Peyer's patch (tissue), 4 donors: Measurements from ENCODE around the gene CELF4. TPM values are rescaled to one million over a fixed set of nuclear protein-coding genes. Genes with fewer than 3 reads are reported as not detected.

Experiments used
- DNase-seq, 3 donors: peaks; one replicate each; pipeline ENCODE4 v3.0.0-alpha.2; 2017 to 2019
- H3K27ac ChIP-seq, 4 donors: fragments of 200-600 bp; sonication (generic); one replicate each; pipeline ENCODE4 v1.5.1; 2016 to 2019
- H3K27me3 ChIP-seq, 2 donors: fragments of 200-600 bp; sonication (generic); one replicate each; pipeline ENCODE4 v1.5.1; 2019
- H3K36me3 ChIP-seq, 3 donors: fragments of 200-600 bp; sonication (generic); one replicate each; pipeline ENCODE4 v1.5.1; 2016 to 2019
- H3K4me1 ChIP-seq, 4 donors: fragments of 200-600 bp; sonication (generic); one replicate each; pipeline ENCODE4 v1.5.1; 2016 to 2019
- H3K4me3 ChIP-seq, 4 donors: fragments of 200-600 bp; sonication (generic); 1 replicate in 3 of 4; 2 replicates in 1 of 4; pipeline ENCODE4 v1.5.1; 2016 to 2019; ENCODE audit warnings: mild to moderate bottlenecking in 1 of 4
- H3K9me3 ChIP-seq, 4 donors: fragments of 200-600 bp; sonication (generic); one replicate each; pipeline ENCODE4 v1.5.1; 2016 to 2019; ENCODE audit warnings: mild to moderate bottlenecking in 1 of 4
- POLR2A ChIP-seq, 2 donors: fragments of 450-650 bp; IDR thresholded peaks; one replicate each; pipeline ENCODE4 v1.5.1; 2017; ENCODE audit warnings: antibody characterized with exemption in 2 of 2, mild to moderate bottlenecking in 2 of 2, moderate library complexity in 2 of 2
- total RNA-seq, 4 donors: library from RNA; depleted of rRNA; stranded (reverse); fragments of >200 nt; gene quantifications; one replicate each; pipeline ENCODE4 v1.1.0, GENCODE V29; 2016
- TF ChIP-seq, protein P1 (sequence below), 6 experiments: fragments of 450-650 bp in 4 of 6; fragments of 200-600 bp in 2 of 6; sonication (generic) in 1 of 6; IDR thresholded peaks; one replicate each; pipeline ENCODE4 v1.5.1; 2017 to 2019; ENCODE audit warnings: antibody characterized with exemption in 6 of 6, mild to moderate bottlenecking in 3 of 6, moderate library complexity in 1 of 6

CELF4 gene
- total RNA-seq, 4 donors from 2014 or later = 0.35 to 4.8 TPM; not detected in 2

DNA sequence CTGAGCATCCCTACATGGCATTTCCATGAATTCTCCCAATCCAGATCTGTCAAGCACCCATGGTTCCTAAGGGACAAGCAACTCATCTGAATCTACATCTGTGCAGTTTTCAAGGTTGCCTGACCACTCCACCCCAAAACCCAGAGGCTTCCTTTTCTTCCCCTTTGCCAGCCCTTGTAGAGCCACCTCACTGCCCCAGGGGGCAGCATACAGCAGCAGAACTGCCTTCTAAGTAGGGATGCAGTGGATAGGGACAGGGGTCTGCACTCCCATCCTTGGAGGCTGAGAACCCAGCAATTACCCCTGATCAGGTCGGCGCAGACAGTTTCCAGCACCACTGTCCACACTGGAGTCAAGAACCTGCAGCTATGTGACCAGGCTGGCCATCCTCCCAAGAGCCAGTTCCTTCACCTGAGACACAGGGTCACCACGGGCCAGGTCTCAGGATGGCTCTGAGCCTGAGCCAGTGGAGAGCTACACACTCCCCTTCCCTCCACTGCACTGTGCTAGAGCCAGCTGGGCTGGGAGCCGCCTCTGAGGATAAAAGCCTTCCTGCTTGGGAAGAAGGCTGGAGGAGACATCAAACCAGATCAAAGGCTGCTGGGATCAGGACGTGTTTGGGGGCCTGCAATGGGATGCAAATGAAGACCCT, 283.1 kb downstream of the CELF4 start:
- DNase-seq = no peak
- no peaks in the 10 kb centered on the region for H3K9me3 ChIP-seq
- H3K36me3 ChIP-seq = no peaks in the 10 kb centered on the region
- TF ChIP-seq, protein P1, sequence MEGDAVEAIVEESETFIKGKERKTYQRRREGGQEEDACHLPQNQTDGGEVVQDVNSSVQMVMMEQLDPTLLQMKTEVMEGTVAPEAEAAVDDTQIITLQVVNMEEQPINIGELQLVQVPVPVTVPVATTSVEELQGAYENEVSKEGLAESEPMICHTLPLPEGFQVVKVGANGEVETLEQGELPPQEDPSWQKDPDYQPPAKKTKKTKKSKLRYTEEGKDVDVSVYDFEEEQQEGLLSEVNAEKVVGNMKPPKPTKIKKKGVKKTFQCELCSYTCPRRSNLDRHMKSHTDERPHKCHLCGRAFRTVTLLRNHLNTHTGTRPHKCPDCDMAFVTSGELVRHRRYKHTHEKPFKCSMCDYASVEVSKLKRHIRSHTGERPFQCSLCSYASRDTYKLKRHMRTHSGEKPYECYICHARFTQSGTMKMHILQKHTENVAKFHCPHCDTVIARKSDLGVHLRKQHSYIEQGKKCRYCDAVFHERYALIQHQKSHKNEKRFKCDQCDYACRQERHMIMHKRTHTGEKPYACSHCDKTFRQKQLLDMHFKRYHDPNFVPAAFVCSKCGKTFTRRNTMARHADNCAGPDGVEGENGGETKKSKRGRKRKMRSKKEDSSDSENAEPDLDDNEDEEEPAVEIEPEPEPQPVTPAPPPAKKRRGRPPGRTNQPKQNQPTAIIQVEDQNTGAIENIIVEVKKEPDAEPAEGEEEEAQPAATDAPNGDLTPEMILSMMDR (IDR thresholded peaks at IDR 0.05) = no peak
- no peak for TF ChIP-seq POLR2A (IDR thresholded peaks at IDR 0.05)
- no peak overlapping the region for H3K27ac ChIP-seq
- H3K4me1 ChIP-seq = no peaks in the 10 kb centered on the region
- no peaks in the 10 kb centered on the region for H3K27me3 ChIP-seq
- H3K4me3 ChIP-seq = no peak overlapping the region

DNA sequence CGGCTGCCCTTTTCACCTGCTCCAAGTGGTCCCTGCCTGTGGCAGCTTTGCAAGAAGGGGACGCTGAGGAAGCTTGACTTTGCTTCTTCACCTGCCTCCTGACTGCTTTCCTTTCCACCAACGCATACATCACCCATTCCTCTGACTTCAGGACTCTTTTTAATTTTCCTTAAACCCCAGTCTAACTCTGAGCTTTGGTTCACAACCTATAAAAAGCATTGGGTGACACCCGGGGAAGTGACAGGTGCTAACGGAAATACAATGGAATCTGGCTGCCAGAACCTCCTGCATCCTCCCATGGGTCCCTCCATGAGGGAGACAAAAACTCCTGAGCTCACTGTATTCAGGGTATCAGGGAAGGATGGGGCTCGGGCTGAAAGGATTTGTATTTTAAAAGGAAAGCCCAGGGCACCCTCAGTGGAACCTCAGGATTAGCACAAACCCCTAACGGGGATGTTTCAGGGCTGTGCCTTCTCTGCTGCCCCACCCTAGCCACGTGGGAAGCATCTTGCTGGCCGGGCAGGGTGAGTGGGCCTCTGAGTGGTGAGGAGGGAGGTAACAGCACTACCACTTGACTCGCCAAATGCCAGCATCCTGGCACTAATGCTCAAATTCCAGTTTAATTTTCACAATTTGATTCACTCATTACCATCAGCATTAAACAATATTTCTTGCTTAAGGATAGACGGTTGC, 284.8 kb downstream of the CELF4 start:
- no peaks in the 10 kb centered on the region for H3K9me3 ChIP-seq
- H3K4me1 ChIP-seq = no peaks in the 10 kb centered on the region
- H3K4me3 ChIP-seq = no peak overlapping the region
- no peak for TF ChIP-seq POLR2A (IDR thresholded peaks at IDR 0.05)
- TF ChIP-seq, protein P1 (IDR thresholded peaks at IDR 0.05) = no peak
- no peak for DNase-seq
- no peak overlapping the region for H3K27ac ChIP-seq
- no peaks in the 10 kb centered on the region for H3K36me3 ChIP-seq
- no peaks in the 10 kb centered on the region for H3K27me3 ChIP-seq

DNA sequence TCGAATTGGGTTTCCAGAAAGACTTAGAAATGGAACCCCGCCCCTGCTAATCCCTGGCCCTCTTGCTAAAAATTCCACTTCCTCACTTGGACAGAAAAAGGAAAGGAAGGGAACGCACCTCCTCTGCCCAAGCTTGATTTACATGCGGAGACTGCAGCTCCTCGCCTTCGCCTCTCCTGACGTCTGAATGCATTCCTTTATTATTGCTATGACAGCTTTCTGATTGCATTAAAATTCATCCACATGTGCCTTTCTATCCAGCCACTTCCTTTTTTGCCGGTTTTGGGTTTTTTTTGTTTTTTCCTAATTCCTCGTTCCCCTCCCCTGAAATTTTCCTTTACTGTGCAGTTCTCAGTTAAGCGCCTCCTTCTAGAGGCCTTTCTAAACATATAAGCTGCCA, 287.8 kb downstream of the CELF4 start:
- H3K27ac ChIP-seq = no peak overlapping the region
- no peaks in the 10 kb centered on the region for H3K27me3 ChIP-seq
- TF ChIP-seq, protein P1 (IDR thresholded peaks at IDR 0.05) = no peak
- no peak for TF ChIP-seq POLR2A (IDR thresholded peaks at IDR 0.05)
- DNase-seq = no peak
- peaks cover 0 to 3% (median 0%) of the 10 kb centered on the region in 4 donors for H3K9me3 ChIP-seq
- H3K4me1 ChIP-seq = no peaks in the 10 kb centered on the region
- H3K4me3 ChIP-seq = no peak overlapping the region
- H3K36me3 ChIP-seq = no peaks in the 10 kb centered on the region

DNA sequence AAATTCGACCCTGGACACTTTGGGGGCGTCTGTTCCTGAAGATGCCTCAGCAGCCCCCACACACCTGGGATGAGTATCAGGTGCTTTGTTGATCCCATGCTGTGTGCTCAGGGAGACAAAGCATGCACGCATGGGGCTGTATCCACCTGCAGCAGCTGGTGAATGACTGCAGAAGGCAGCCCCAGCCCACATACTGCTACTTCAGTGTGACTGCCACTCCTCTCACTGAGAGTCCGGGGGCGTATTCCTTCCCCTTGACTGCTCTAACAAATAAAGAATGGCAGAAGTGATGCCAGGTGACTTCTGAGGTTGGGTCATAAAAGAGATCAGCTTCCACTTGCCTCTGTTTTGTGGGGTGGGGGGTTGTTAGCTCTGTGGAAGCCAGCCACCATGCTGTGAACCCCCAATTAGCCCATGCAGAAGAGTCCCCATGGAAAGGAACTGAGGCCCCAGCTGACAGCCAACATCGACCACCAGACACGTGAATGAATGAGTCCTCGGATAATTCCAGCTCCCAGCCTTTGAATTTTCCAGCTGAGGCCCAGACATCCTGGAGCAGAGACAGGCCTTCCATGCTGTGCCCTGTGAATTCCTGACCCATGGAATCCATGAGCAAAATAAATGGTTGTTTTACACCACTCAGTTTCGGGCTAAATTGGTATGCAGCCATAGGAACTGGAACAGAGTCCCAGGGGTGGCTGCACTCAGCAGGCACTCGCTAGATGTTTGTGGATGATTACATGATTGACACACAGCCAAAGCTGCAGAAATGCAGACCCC, 289.3 kb downstream of the CELF4 start:
- no peak overlapping the region for H3K4me3 ChIP-seq
- no peaks in the 10 kb centered on the region for H3K4me1 ChIP-seq
- no peaks in the 10 kb centered on the region for H3K36me3 ChIP-seq
- TF ChIP-seq POLR2A (IDR thresholded peaks at IDR 0.05) = no peak
- TF ChIP-seq, protein P1 (IDR thresholded peaks at IDR 0.05) = no peak
- peaks cover 0 to 3% (median 0%) of the 10 kb centered on the region in 4 donors for H3K9me3 ChIP-seq
- no peak overlapping the region for H3K27ac ChIP-seq
- DNase-seq = no peak
- H3K27me3 ChIP-seq = no peaks in the 10 kb centered on the region

DNA sequence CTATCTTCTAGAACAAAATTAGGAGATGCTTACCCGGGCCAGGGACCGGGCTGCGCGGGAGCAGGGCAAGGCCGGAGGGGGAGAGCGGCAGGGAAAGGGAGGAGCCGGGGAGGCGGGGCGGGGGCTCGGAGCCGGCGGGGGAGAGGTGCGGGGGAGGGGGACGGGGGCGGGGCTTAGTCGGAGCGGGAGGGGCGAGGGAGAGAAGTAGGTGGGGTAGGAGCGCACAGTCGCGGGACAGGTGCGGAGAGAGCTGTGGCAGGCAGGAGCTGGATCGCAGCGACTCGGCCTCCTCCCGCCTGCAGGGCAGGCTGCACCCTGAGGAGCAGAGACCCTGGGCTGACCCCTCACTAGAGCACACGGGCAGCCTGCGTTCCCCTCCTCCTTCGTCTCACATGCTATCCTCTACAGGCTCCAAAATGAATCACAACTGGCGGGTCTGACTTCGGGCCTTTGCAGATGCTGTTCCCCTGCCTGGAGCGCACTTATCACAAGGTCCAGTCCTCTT, 290.3 kb downstream of the CELF4 start:
- Histone ChIP-seq H3K27ac (no peak overlapping the region), H3K9me3 (peaks cover 0 to 3% (median 0%) of the 10 kb centered on the region in 4 donors), H3K36me3 (no peaks in the 10 kb centered on the region), H3K27me3 (no peaks in the 10 kb centered on the region), H3K4me1 (no peaks in the 10 kb centered on the region), H3K4me3 (no peak overlapping the region)
- DNase-seq = no peak
- TF ChIP-seq, protein P1 (IDR thresholded peaks at IDR 0.05) = no peak
- TF ChIP-seq POLR2A (IDR thresholded peaks at IDR 0.05) = no peak
